Stimulated activated CD4-positive, alpha-beta T cell treated with anti-CD3 and anti-CD28 coated beads, Interleukin-1b, Interleukin-23, amount 100 ng/mL, for 24 hours (primary cell): ENCODE results near the gene PSEN1.
"Not testable (repeated sequence)": the region's sequence is repeated elsewhere in the genome, so short reads cannot be mapped to it uniquely, and the experiment has no call there.

Source experiments
- DNase-seq, 4 experiments: peaks; one replicate each; pipeline ENCODE4 v3.0.0-alpha.2; 2020; ENCODE audit warnings: low read depth in 4 of 4, low spot score in 1 of 4

The PSEN1 gene

DNA sequence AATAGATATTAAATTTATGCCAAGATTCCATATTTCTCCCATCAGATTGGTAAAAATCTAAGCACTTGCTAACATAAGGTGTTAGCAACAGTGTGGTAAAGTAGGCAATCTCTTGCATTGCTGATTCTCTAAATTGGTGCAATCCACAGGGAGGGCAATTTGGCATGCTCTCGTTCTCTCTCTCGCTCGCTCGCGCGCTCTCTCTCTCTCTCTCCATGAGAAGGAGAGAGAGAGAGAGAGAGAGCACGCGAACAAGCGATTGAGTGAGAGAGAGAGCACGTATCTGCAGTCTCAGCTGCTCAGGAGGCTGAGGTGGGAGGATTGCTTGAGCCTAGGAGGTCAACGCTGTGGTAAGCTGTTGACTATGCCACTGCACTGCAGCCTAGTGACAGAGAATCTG is 25.9 kb downstream of the PSEN1 start:
- DNase-seq: no peak

DNA sequence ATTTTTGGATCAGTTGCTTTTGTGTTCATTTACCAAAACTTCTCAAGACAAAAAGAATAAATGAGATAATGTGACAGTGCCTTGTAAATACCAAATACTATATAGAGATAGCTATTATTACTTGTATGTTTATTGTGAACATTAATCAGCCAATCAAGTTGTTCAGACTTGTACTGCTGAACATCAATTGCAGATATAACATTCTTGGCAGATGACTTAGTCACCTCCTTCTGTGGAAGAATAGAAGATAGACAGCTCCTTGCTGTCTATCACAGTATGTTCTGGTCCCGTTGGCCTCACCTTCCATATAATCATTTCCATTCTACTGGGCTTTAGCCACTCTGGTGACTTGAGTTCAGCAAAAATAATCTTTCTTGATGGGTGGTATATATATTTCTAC is 30.1 kb downstream of the PSEN1 start:
- no peak for DNase-seq

DNA sequence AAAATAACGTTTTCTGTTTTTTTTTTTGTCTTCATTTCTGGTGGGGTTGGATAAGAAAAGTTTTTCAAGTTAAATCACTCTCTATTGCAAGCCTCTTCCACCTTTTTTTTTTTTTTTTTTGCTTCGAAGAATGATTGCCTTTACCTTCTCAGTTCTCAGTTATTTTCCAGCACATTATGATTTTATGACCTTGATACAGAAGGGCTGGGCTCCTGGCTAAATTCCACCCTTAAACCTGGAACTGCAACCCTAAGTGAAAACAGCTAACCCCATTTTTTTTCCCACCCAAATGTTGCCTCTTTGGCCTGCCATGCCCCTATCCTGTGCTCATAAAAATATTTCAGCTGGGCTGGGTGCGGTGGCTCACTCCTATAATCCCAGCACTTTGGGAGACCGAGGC is 31.4 kb downstream of the PSEN1 start:
- no peak for DNase-seq

DNA sequence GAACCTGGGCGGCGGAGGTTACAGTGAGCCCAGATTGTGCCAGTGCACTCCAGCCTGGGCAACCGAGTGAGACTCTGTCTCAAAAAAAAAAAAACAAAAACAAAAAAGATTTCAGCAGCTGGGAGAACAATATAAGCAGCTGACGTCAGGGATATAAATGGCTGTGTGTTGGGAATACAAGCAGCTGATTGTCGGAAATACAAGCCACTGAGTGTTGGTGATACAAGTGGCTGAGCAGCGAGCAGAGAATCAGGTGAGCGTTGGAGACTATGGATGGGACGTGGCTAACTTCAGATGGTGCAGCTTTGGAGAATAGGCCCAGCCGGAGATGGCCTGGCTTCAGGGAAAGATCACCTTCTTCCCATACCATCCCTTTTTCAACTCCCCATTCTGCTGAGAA is 32.0 kb downstream of the PSEN1 start:
- no peak for DNase-seq

DNA sequence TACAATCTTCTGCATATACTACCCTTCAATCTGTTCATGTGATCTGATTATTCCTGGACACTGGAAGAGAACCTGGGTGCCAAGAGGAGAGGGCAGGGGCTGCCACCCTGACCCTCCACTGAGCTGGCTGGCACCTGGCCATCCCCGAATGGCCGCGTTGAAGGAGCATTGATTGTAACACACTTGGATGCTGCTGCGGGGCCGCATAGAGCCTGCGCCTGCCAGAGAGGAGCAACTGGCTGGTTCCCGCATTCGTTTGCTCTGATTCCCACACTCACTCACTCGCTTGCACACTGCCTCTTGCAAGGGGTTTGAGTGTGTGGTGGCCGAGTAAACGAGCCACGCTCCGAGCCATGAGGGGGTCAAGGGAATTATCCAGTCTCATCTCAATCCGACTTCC is 32.4 kb downstream of the PSEN1 start:
- DNase-seq: no peak

DNA sequence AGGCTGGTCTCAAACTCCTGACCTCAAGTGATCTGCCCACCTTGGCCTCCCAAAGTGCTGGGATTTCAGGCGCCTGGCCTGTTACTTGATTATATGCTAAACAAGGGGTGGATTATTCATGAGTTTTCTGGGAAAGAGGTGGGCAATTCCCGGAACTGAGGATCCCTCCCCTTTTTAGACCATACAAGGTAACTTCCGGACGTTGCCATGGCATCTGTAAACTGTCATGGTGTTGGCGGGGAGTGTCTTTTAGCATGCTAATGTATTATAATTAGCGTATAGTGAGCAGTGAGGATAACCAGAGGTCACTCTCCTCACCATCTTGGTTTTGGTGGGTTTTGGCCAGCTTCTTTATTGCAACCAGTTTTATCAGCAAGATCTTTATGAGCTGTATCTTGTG is 33.5 kb downstream of the PSEN1 start:
- not testable (repeated sequence) for DNase-seq

DNA sequence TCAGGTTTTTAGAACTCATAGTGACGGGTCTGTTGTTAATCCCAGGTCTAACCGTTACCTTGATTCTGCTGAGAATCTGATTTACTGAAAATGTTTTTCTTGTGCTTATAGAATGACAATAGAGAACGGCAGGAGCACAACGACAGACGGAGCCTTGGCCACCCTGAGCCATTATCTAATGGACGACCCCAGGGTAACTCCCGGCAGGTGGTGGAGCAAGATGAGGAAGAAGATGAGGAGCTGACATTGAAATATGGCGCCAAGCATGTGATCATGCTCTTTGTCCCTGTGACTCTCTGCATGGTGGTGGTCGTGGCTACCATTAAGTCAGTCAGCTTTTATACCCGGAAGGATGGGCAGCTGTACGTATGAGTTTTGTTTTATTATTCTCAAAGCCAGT is 34.4 kb downstream of the PSEN1 start:
- DNase-seq: no peak

DNA sequence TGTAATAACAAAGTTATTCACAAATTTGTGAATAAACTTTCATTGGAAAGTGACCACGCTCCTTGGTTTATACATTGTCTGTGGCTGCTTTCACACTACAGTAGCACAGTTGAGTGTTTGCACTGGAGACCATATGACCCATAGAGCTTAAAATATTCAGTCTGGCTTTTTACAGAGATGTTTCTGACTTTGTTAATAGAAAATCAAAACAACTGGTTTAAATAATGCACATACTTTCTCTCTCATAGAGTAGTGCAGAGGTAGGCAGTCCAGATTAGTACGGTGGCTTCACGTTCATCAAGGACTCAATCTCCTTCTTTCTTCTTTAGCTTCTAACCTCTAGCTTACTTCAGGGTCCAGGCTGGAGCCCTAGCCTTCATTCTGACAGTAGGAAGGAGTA is 36.2 kb downstream of the PSEN1 start:
- no peak for DNase-seq

DNA sequence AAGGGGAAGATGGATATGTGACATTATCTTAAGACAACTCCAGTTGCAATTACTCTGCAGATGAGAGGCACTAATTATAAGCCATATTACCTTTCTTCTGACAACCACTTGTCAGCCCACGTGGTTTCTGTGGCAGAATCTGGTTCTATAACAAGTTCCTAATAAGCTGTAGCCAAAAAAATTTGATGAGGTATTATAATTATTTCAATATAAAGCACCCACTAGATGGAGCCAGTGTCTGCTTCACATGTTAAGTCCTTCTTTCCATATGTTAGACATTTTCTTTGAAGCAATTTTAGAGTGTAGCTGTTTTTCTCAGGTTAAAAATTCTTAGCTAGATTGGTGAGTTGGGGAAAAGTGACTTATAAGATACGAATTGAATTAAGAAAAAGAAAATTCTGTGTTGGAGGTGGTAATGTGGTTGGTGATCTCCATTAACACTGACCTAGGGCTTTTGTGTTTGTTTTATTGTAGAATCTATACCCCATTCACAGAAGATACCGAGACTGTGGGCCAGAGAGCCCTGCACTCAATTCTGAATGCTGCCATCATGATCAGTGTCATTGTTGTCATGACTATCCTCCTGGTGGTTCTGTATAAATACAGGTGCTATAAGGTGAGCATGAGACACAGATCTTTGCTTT is 36.9 kb downstream of the PSEN1 start:
- no peak for DNase-seq

DNA sequence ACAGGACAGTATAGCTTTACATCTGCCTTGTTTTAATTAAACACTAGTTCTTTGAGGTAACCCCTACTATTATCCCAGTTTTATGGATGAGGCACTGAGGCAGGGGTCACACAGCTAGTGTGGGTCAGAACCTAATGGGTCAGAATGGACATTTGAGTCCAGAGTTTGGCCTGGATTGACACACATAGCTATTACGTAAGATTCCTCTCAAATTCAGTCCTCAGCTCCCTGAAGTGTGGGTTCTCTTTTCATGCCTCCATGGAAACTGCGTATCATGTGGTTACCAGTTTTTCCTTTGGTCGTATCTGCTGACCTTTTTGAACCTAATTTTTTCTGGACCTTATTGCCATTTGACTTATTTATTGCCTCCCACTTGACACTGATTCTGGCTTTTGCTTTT is 40.4 kb downstream of the PSEN1 start:
- no peak for DNase-seq

DNA sequence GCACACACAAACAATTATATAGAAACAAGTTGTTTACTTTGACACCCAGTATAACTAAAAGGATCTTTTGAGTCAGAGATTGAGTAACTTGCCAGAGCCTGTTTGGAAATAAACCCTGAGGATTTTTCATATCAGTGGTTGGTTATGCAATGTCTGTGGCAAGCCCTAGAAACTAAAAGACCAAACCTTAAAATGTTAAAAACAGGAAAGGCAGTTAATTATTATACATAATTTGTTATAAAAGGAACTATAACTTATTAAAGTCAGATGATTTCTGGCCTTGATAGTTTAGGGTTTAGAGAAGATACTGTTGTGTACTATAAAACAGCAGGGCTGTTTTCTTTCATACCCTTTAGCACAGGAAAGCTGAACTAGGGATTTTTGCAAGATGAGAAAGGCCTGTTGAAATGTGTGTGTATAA is 44.1 kb downstream of the PSEN1 start:
- DNase-seq: no peak

DNA sequence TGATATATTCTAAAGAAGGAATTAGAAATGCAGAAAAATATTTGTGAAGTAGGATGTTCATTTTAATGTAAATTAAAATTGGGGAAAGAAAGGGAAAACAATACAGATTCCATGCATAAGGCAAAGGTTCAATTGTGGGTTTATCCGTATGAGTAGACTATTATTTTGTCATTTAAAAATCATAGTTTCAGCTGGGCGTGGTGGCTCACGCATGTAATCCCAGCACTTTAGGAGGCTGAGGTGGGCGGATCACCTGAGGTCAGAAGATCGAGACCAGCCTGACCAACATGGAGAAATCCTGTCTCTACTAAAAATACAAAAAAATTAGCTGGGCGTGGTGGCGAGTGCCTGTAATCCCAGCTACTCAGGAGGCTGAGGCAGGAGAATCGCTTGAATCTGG is 44.7 kb downstream of the PSEN1 start:
- not testable (repeated sequence) for DNase-seq

DNA sequence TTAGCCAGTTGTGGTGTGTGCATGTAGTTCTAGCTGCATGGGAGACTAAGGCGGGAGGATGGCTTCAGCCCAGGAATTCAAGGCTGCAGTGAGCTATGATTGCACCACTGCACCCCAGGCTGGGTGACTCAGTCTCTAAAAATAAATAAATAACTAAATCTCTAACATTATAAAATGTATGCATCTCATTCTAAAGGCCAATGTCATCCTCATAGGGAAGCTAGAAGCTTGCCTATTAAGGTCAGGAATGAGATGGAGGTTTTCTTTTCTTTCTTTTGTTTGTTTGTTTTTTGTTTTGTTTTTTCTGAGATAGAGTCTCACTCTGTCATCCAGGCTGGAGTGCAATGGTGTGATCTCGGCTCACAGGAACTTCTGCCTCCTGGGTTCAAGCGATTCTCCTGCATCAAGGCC is 52.2 kb downstream of the PSEN1 start:
- no peak for DNase-seq

DNA sequence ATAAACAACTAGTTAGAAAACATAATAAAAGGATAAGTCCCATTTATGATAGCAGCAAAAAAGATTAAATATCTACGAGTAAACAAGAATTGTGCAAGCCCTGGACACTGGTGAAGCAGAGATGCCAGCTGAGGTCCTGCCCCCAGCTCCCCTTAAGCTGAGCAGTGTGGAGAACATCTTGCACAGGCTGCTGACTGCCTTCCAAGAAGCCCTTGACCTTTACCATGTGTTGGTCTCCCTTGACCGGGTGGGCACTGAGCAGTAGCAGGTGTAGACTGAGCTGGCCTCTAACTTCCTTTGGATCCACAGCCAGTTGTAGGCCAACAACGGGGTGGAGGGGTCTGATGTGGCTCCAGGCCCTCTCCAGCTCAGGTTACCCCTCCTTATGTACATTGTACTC is 53.3 kb downstream of the PSEN1 start:
- no peak for DNase-seq

DNA sequence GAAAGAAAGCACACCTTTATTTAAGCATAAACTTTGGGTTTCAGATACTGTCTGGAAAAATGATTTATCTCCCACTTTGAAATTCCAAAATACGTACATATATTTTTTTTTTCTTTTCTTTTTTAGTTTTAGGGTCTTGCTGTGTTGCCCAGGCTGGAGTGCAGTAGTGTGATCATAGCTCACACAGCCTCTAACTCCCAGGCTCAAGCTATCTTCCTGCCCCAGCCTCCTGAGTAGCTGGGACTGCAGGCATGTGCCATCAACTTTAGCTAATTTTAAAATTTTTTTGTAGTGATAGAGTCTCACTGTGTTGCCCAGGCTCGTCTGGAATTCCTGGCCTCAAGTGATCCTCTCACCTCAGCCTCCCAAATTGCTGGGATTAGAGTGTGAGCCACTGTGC is 55.1 kb downstream of the PSEN1 start:
- DNase-seq: no peak

DNA sequence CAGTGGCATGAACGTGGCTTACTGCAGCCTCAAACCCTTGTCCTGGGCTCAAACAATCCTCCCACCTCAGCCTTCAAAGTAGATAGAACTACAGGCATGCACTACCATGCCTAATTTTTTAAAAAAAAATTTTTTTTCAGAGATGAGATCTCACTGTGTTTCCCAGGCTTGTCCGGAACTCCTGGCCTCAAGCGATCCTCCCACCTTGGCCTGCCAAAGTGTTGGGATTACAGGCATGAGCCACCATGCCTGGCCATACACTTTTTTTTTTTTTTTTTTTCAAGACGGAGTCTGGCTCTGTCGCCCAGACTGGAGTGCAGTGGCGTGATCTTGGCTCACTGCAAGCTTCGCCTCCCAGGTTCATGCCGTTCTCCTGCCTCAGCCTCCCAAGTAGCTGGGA is 58.0 kb downstream of the PSEN1 start:
- not testable (repeated sequence) for DNase-seq

DNA sequence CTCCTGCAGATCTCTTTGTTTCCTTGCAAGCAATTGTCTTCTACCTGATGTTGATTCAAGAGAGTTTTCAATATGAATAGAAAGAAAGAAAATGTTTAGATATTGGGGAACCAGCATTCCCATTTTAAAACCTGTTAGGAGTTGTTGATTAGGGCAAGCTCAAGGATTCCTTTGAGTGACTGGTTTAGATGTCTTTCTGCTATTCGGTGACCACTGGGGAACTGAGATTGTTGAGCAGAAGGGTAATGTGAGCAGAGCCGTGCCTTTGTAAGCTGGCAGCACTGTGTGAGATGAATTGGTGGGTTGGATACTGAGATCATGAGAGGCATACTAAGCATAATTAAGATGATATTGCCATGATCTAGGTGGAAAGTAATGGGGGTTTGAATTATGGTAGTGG is 61.9 kb downstream of the PSEN1 start:
- DNase-seq: no peak

DNA sequence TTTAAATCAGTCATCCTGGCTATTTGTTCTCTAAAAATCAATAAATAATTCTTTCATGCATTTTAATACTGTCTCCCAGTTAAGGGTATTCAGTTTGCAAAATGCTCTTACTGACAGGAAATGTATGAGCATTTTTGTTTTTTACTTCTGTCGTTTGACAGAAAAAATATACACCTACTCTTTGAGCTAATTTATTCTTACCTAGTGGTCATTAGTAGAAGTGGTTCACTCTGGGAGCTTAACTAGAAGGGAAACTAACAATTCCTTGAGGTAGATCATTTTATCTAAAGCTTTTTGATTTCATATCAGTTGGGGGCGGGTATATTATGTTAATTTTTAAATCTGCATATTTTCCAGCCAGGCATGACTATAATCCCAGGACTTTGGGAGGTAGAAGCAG is 67.2 kb downstream of the PSEN1 start:
- DNase-seq: no peak

DNA sequence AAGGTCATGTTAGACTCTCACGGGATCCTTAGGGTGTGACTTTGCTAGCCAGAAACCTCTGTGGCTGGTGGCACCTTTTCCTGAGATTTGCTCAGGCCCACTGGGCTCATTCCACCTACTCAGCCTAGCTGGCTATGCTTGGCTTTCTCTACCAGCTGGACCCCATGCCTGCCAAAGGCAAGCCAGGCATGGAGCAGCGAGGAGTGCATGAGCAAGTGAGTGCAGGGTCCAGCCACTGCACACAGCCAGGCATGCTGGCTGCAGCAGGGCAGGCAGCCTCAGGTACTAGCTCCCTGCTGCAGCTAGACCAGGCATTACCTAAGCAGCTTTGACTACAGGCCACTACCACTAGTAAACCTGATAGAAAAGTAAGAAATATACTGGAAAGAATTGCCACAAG is 71.3 kb downstream of the PSEN1 start:
- no peak for DNase-seq

DNA sequence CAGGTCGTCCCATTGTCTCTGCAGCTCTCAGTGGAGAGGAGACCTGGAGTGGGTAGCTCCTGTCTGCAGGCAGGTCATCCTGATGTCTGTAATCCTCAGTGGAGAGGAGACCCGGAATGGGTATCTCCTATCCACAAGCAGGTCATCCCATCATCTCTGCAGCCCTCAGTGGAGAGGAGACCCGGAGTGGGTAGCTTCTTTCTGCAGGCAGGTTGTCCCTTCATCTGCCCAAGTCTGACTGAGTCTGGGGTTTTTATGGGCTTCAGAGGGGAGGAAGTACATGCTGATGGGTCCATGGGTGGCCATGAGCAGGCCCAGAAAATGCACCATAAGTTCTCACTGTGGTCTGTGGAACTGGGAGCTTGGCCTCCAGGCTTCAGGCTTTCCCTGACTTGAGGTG is 72.1 kb downstream of the PSEN1 start:
- DNase-seq: no peak

DNA sequence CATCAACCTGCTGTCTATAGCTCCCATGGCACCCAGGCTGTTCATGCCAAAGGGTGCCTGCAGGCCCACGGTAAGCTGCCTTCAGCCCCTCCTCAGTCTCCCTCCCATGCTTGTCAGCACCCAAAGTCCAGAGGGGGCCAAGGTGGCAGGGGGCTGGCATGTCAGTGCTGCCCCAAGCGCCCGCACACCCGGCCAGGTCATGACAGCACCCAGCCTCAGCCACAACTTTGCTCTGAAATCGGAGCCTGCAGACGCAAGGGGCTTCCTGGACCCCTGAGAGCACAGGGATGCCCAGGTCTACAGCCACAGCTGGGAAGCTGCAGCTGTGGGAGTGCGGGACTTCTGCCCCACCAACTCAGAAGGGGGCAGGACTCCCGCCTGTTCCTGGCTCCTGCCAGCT is 72.5 kb downstream of the PSEN1 start:
- no peak for DNase-seq

DNA sequence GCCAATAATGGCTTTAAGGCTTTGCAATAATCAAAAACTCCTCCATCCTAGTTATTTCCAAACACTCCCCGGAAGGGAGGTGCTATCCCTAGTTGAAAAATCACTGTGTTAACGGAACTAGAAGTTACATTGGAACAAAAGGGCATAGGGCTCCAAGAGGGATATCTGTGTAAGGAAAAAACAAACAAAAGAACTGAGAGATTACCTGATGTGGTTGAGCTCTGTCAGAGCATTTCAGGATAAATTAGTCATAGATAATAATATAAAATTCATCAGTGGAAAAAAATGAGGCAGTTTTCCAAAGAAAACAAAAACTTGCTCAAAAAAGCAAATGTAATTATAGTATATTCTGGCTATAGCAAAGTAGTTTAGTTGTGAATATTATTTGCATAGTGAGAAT is 73.6 kb downstream of the PSEN1 start:
- no peak for DNase-seq

DNA sequence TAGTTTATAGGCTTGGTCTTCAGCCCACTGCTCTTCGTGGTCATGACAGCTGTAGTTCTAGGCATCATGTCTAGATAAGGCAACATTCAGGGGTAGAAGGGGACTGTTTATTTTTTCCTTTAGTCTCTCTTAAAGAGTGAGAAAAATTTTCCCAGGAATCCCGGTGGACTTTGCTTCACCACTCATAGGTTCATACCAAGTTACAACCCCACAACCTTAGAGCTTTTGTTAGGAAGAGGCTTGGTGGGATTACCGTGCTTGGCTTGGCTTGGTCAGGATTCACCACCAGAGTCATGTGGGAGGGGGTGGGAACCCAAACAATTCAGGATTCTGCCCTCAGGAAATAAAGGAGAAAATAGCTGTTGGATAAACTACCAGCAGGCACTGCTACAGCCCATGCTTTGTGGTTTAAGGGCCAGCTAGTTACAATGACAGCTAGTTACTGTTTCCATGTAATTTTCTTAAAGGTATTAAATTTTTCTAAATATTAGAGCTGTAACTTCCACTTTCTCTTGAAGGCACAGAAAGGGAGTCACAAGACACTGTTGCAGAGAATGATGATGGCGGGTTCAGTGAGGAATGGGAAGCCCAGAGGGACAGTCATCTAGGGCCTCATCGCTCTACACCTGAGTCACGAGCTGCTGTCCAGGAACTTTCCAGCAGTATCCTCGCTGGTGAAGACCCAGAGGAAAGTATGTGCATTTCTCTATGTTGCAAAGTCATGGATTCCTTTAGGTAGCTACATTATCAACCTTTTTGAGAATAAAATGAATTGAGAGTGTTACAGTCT is 75.1 kb downstream of the PSEN1 start:
- no peak for DNase-seq
